ENCODE results near the gene SCART1. TPM values are rescaled to one million over a fixed set of nuclear protein-coding genes. Genes with fewer than 3 reads are reported as not detected.

The SCART1 gene
- total RNA-seq, 1 experiment from 2014 or later = 0.50 TPM

DNA sequence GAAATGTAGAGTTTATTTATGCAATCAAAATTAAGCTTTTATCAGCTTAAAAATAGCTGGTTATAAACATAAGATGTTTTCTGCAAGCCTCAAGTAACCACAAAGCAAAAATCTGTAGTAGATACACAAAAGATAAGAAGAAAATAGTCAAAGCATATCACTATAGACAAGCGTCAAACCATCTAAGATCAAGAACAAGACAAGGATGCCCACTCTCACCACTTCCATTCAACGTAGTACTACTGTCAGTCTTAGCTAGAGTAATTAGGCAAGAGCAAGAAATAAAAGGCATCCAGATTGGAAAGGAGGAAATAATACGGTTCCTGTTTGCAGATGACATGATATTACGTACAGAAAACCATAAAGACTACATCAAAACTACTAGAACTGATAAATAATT lies 56.0 kb downstream of the SCART1 start:
- no peak overlapping the region for H2AK5ac ChIP-seq (ENCODE audit: insufficient read length, low read length)
- no peak overlapping the region for H3K9ac ChIP-seq (ENCODE audit: extremely low read depth, insufficient read length, low read length)
- H2BK12ac ChIP-seq (ENCODE audit: insufficient read length, low read depth, low read length) = no peak overlapping the region
- no peak overlapping the region for H3K18ac ChIP-seq (ENCODE audit: insufficient read length, low read depth, low read length)
- no peak for TF ChIP-seq CTCF (conservative IDR thresholded peaks at IDR 0.05)
- WGBS (ENCODE audit: extremely low coverage, insufficient read length, low lambda C conversion rate) = no CpG with 5 or more reads among the region's 4 CpGs
- peaks cover 0 to 26% (median 2%) of the 10 kb centered on the region in 3 experiments; a peak in 3 of 7 replicates for H3K36me3 Mint-ChIP-seq (ENCODE audit: insufficient read depth in 1 of 3, low read depth in 3 of 3)
- H4K5ac ChIP-seq (ENCODE audit: insufficient read length, low read depth, low read length) = no peak overlapping the region
- H4K91ac ChIP-seq (ENCODE audit: insufficient read length, low read depth, low read length) = no peak overlapping the region
- no peak overlapping the region for H2BK15ac ChIP-seq (ENCODE audit: low read depth, low read length)
- H3K27me3 Mint-ChIP-seq (ENCODE audit: low read depth) = peaks cover 3% of the 10 kb centered on the region
- no peaks in the 10 kb centered on the region for H3K27me3 ChIP-seq (ENCODE audit: insufficient read depth, low read length)
- H3K9me3 ChIP-seq (ENCODE audit: control insufficient read depth, low read depth, low read length) = peaks cover 65% of the 10 kb centered on the region
- H2BK20ac ChIP-seq (ENCODE audit: low read depth, low read length, poor library complexity, severe bottlenecking) = no peak overlapping the region
- H3K27ac Mint-ChIP-seq = no peak overlapping the region
- H3K4me2 ChIP-seq (ENCODE audit: insufficient read depth, insufficient read length, low read length) = no peak overlapping the region
- H4K20me1 ChIP-seq (ENCODE audit: control insufficient read depth, insufficient read depth, insufficient read length) = no peaks in the 10 kb centered on the region
- H3K14ac ChIP-seq (ENCODE audit: insufficient read depth, low read length) = no peak overlapping the region
- no peak overlapping the region for H3K56ac ChIP-seq (ENCODE audit: insufficient read length, low read depth, low read length)
- no peaks in the 10 kb centered on the region for H3K23me2 ChIP-seq (ENCODE audit: insufficient read length, low read depth, low read length, poor library complexity, severe bottlenecking)
- no peaks in the 10 kb centered on the region for H3K79me1 ChIP-seq (ENCODE audit: insufficient read depth, low read depth, low read length, poor library complexity, severe bottlenecking)
- H2AFZ ChIP-seq (ENCODE audit: low read length) = no peak overlapping the region
- H3K4me3 Mint-ChIP-seq = no peak overlapping the region
- no peaks in the 10 kb centered on the region for H3K79me2 ChIP-seq (ENCODE audit: insufficient read depth, low read length)
- H3T11ph ChIP-seq (ENCODE audit: low read length) = no peak overlapping the region
- peaks cover 74 to 75% of the 10 kb centered on the region in 2 experiments for H3K9me3 Mint-ChIP-seq
- H2BK5ac ChIP-seq (ENCODE audit: insufficient read length, low read length) = no peak overlapping the region
- H3K27ac ChIP-seq (ENCODE audit: insufficient read length, low read depth, low read length) = no peak overlapping the region
- no peaks in the 10 kb centered on the region for H3K4me1 ChIP-seq (ENCODE audit: insufficient read depth, low read length)
- no peak overlapping the region for H4K8ac ChIP-seq (replicated peaks; ENCODE audit: insufficient read length, low read depth, low read length)
- DNase-seq = no peak
- no peak overlapping the region for H3K4ac ChIP-seq (ENCODE audit: low read depth, low read length)
- no peak overlapping the region for H3K23ac ChIP-seq (ENCODE audit: insufficient read length, low read depth, low read length)
- H2BK120ac ChIP-seq (ENCODE audit: low read depth, low read length, poor library complexity, severe bottlenecking) = no peak overlapping the region
- no peaks in the 10 kb centered on the region for H3K4me1 Mint-ChIP-seq

Data from H9 (cell line).